LHCN-M2 (cell line): Measurements from ENCODE around the gene TBC1D22A. TPM values are rescaled to one million over a fixed set of nuclear protein-coding genes. Genes with fewer than 3 reads are reported as not detected.
A peak's percentile ranks its signal among the peaks of the same experiment; 100 is the strongest.

Experiments
- DNase-seq: peaks from one replicate; pipeline ENCODE4 v3.0.0-alpha.2; 2012; ENCODE audit warnings: low read depth
- total RNA-seq: library from RNA; depleted of rRNA; stranded (reverse); fragments of >200 nt; gene quantifications from 2 replicates; pipeline ENCODE4 v1.2.3, GENCODE V29; 2014

TBC1D22A gene
- total RNA-seq, 1 experiment from 2014 or later = 13.1 TPM

DNA sequence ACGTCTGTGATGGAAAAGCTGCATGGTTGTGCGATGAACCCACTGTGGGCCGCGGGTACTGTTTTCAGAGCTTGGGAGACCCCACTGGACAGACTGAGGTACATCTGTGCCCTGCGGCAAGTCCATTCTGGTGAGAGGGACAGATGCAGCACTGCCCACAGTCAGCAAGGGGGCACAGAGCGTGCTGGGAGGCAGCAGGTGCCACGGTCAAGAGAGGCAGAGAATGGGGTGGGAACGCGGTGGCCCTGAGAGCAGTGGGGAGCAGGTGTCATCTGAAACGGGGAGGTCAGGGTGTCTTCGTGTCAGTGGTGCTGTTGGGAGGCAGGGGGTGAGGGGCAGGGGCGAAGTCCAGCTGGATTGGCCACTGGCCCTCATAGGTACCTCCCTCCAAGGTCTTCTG, 32.0 kb downstream of the TBC1D22A start:
- no peak for DNase-seq

DNA sequence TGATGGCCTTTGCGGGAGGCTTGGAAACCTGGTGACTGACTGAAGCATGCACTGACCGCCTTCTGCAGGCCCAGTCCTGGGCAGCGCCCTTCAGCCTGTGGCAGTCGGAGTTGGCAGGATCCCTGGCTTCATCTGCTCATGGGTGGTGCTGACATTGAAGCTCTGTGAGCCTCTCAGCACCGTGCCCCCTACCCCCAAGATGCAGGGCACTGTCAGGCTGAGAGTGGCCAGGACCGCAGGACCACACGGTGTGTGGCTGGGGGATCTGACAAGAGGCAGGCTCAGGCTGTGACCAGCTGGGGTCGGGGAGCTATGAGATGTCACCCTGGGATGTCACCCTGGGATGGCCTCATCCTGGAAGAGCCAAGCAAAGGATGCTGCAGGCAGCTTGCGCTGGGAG, 32.7 kb downstream of the TBC1D22A start:
- DNase-seq = no peak

DNA sequence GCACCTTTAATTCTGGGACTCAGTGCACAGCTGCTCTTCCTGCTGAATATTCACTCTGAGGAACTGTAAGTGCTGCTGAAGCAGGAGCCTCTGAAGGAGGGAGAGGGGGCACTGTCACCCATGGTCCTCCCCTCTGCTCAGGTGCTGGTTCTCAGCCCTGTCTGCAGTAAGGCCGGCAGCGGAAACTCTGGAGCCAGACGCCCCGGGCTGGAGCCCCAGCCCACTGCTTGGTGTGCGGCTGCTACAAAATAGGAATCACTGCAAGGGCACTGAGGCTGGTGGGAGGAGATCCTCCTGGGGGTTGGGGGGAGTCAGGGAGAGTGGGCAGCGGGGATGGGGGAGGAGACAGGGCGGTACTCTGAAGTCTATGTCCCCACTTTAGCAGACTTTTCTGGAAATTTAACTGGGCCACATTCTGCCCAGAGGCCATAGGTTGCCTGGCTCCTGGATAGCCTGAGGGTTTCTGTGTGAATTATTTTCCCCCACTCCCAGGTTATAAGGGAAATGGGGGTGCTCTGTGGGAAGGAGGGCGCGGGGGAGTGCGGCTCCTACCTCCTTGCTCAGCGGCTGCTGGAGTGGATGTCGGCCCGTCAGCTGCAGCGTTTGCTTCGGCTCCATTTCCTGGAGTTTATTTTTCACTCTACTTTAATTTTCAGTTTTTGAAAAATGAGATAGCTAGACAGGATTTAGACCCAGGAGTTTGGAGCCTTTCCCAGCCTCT, 33.6 kb downstream of the TBC1D22A start:
- DNase-seq = no peak

DNA sequence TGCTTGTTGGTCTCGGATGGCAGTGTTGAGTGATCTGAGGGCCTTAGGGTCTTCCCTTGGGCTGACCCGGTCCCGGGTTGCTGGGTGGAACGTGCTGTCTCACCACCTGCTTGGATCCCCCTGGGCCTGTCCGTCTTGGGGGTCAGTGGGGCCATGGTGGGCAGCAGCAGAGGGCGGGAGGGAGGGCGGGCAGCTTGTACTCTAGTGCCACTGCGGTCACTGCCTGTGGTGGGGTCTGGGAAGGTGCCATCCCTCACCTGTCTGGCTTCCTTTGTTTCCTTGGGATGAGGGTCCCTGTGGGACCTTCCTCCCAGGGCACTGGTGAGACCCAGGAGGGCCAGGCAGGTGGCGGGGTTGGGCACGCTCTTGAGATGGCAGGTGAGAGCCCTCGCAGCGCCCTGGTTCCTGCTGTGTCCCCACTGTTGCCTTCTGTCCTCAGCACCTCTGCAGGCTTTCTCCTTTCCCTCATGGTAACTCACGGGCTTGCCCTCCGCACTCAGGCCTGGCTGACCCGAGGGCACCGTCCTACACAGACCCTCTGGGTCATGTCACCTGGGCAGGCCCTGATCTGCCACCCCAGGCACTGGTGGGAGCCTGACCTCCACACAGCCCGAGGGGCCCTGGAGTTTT, 34.2 kb downstream of the TBC1D22A start:
- DNase-seq = no peak

DNA sequence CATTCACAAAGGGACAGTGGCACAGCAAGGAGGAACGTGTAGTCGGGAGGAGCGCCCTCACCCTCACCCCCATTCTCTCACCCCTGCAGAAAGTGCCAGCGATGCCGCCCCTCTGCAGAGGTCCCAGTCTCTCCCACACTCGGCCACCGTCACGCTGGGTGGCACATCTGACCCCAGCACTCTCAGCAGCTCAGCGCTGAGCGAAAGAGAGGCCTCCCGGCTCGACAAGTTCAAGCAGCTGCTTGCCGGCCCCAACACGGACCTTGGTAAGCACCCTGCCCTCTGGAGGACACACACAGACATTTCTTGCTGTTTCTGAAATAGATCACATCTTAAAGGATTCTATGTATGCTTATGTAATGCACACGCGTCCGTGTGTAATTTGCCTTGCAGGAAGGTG, 34.9 kb downstream of the TBC1D22A start:
- DNase-seq = peak; percentile 31

DNA sequence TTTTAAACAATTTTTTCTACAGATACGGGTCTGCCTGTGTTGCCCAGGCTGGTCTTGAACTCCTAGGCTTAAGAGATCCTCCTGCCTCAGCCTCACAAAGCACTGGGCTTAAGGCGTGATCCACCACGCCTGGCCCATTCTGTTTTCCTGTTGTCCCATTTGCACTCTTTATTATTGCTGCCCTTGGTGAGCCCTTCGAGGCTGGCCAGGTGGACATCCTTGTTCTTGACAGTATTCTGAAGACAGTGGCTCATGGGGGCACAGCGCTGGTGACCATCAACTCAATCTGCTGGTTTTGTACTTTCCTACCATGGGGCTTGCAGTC, 35.6 kb downstream of the TBC1D22A start:
- no peak for DNase-seq

DNA sequence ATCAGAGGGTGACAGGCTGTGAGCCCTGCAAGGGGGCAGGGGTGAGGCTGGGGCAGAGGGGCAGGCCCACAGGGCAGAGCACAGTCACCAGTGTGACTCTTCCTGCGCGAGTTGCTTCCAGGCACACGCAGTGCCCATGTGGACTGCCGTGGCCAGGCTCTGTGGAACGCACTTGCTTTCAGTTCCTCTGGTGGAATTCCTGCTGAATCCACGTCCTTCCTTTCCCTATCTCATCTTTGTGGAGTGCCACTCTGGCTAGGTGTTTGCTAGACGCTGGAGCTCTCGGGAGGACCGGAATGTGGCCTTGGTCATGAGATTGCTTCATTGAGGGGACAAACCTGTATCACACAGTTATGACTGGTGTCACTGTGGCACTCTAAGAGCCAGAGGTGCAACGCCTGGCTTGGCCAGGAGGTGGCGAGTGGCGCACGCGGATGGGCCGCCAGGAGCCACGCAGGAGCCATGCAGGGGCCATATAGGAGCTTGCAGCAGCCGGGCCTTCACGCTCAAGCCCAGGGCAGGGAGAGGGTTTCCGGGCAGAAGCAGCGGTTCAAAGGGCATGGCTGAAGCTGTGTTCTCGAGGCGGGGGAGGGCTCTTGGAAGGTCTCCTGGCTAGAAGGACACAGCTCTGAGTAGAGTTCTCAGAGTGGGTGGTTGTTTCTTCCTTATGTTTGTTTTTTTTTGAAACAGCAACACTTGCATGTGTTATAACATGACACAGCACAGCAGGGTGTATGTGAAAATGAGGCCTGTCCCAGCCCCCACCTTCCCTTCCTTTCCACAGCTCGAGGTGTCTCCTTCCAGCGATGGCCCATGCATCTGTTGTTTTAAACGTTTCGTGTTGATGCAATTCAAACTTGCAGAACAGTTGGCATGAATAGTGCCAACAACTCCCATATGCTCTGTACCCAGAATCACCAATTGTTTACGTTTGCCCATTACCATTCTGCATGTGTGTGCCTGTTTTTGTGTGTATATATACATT, 36.2 kb downstream of the TBC1D22A start:
- peak; percentile 51 for DNase-seq

DNA sequence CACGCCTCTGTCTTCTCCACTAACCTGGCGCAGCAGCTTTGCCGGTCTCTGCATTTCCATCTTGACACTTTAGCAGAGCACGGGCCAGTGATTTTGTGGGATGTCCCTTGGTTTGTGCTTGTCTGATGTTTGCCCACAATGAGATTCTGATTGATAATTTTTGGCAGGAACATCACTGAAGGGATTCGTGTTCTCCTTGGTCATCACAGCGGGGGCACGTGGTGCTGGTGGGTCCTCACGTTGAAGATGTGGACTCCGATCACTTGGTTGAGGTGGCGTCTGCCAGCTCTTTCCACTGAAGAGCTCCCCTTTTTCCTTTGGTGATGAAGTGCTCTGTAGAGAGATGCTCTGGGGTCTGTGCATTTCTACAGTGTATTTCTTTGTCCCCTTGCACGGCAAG, 37.2 kb downstream of the TBC1D22A start:
- no peak for DNase-seq

DNA sequence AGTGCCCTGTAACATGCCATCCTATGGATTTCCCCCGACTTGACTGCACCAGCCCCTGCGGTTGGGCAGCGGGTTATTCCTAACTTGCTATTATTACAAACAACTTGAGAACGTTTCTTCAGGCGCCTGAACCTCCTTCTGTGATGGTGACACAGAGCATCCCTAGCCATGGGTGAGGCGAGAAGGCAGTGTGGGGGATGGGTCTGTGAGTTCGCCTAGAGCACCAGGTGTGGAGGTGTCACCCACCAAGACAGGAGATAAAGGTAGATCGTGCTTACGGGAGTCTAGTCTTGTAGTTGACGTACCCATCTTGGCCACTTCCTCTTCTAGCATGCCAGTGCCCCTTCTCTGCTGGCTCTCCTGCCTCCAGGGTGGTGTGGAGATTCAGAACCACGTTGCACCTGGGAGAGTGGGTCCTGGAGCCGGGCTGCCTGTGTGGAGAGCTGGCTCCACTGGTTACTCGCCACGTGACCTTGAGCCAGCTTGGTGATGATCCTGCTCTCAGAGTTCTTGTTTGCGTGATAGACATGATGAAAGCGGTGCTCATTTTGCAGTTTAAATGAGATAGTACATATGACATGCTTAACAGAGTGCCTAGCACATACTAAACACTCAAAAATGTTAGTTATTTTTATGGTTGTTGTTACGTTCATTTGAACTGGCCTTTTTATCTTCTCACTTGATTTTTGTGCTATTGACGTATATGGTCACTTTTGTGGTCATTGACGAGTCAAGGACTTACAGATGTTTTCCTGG, 37.8 kb downstream of the TBC1D22A start:
- no peak for DNase-seq

DNA sequence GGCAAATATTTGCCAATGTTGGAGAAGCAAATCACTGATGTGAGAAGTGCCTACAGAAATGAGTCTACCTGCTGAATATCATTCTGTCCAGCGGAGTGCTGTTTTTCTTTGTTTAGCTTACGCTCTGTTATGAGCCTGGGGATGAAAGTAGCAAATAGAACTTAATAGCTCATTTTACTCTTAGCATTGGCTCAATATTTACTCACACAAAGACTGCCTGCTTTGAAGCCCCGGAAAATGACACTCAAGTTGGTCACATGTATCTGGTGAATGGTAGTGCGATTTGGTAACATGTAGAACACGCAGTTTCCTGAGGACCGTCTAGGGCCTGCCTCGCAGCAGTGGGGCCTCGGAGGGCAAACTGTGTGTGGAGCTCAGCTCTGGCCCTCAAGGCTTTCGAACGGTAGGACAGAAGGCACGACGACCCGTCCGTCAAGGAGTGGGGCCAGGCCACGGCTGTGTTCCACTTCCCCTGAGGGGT, 38.9 kb downstream of the TBC1D22A start:
- no peak for DNase-seq

DNA sequence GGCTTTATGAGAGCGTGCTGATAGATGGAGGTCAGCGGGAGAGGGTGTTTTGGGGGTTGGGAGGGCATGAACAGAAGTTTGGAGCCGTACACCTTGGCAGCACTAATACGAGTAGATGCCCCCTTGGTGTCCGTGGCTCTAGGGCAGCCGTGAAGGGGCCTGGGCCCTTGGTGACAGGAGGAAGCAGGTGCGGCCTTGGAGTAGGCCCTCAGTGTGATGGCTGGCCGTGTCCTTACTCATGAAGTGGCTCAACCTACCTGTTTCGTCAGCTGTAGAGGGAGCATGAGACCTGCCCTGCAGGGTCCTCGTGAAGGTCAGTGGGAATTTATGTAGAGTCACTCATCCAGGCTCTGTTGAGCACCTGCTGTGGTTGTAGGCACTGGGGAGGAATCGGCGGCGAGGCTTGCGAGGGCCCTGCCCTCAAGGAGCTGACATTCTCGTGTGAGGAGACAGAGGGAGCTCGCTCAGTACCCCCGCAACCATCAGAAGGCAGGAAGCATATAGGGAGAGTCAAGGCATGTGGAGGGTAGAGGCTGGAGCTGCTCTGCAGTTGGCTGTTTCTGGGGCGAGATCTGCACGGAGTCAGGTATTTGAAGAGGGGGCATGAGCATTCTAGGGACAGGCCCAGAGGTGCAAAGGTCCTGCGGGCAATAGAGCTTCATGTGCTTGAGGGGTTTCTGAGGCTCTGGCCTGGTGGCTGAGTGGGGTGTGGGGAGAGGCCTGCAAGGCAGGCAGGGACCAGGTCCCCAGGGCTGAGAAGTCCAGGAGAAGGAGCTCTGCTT, 39.6 kb downstream of the TBC1D22A start:
- DNase-seq = no peak

DNA sequence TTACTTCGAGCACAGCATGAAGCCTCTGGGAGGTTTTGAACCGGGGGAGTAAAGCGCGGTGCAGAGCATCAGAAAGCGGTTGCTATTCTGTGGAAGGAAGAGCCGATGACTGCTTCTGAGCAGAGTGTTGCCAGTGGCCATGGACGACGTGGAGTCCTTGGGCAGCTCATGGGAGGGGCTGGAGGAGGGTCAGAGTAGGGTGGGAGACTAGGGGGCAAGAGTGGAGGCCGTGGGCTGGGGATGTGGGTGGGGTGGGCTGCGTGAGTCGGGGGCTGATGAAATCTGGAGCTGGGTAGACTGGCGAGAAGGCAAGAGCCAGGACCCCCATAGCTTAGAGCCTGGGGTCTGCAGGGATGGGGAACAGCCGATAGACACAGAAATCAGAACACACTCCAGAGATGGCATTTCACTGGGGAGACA, 40.2 kb downstream of the TBC1D22A start:
- no peak for DNase-seq

DNA sequence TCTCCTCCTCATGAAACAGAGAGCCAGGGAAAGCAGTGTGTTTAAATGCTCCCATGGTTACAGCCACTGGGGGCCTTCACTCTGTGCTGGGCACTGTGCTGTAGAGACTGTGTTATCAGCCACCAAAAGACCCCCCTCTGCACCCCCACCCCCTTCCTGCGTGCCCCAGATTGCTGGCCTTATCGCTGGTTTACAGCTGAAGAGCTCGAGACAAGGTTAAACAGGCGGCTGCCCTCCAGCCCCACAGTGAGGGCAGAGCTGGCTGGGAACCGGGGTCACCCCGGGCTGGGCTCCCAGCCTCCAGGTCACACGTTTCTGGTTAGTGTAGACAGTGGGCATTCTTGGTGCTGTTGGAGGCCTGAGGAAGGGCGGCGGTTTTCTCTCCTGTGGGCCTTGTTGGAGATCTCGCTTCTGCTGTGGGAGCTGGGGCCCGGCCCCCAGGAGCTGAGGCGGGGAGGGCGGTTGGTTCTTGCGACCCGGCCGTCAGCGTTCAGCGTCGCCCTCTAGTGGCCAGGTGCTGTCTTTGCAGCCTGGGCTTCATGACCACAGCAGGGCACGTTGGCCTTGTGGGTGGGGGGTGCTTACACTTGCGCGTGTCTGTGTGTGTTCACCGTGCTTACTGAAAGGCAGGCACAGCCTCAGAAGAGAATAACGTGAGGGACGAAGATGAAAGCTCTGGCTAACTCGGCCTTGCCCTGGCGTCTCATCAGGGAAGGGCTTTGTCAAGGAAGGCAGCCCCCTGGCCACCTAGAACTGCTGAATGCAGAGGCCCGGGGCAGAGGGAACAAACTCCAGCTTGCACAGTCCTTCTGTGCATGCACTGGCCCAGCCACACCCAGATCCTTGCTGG, 40.8 kb downstream of the TBC1D22A start:
- no peak for DNase-seq

DNA sequence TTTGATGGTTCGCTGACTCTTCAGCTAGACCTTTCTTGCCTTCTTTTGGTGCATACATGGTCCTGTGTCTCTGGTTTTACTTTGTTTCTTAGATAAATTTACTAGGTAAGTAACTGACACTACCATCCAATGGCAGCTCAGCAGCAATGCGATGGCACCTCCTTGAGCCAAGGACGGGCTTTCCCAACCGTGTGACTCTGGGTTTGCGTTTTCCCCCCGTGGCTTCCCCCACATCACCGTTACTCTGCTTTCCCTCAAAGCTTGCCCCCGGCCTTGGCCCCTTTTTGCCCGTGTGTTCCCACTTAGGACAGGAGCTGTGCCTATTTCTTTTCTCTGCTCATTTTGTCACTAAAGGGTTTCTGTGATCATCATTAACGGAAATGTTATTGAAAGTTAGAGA, 41.5 kb downstream of the TBC1D22A start:
- no peak for DNase-seq

DNA sequence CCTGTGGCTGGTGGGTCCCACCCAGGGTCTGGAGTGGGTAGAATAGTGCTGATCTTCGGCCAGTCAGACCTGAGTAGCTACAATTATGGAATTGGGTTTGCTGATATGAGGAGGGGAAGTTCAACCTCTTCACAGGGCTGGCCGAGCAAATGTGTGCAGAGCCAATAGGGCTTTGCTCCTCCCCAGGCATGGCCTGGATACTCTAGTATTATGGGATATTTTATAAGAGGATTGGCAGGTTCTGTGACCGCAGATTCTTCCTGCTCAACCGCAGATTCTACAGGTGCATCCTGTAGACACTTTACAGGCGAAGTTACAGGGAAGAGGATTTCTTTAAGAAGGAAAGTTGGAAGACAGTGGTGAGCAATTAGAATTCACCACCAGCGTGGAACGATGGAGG, 44.3 kb downstream of the TBC1D22A start:
- DNase-seq = no peak

DNA sequence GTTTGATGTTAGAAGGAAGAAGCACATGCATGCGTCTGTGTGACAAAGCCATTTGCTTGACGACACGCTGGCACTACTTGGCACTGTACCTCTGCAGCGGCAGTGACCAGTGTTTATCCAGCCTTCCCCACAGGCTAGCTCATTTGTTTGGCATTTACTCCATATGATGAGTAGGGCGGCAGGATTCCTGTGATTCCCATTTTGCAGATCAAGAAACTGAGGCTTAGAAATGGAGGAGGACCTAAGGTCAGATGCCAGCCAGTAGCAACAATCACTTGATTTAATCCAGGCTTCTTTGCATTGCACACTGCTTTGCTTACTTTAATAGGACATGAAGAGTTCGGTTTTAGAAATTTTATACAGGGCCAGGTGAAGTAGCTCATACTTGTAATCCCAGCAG, 45.0 kb downstream of the TBC1D22A start:
- no peak for DNase-seq

DNA sequence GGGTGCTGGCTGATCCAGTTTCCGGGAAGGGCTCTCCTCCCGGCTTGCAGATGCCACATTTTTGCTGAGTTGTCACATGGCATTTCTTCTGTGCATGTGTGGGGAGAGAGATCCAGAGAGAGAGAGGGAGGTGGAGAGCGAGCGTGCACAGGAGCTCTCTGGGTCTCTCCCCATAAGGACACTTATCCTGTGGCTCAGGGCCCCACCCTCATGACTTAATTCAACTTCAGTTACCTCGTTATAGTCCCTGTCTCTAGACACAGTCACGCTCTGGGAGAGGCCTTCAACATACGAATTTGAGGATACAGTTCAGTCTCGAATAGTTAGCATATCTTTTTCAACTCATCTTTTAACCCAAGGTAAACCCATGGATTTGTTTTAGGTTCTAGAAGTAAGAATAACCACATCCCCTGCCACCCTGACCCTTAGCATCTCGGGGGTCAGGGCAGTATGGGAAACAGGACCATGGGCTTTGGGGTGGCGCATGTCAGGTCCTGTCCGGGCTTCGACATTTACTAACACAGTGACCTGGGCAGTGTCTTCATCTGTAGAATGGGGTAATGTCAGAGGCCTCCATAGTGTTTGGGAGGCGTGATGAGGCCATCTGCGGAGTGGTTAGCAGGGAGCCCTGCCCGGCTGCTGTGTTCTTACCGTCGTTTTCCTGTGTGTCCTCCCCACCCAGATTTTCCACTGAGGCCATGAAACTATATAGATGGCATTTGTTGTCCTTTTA, 46.9 kb downstream of the TBC1D22A start:
- no peak for DNase-seq

DNA sequence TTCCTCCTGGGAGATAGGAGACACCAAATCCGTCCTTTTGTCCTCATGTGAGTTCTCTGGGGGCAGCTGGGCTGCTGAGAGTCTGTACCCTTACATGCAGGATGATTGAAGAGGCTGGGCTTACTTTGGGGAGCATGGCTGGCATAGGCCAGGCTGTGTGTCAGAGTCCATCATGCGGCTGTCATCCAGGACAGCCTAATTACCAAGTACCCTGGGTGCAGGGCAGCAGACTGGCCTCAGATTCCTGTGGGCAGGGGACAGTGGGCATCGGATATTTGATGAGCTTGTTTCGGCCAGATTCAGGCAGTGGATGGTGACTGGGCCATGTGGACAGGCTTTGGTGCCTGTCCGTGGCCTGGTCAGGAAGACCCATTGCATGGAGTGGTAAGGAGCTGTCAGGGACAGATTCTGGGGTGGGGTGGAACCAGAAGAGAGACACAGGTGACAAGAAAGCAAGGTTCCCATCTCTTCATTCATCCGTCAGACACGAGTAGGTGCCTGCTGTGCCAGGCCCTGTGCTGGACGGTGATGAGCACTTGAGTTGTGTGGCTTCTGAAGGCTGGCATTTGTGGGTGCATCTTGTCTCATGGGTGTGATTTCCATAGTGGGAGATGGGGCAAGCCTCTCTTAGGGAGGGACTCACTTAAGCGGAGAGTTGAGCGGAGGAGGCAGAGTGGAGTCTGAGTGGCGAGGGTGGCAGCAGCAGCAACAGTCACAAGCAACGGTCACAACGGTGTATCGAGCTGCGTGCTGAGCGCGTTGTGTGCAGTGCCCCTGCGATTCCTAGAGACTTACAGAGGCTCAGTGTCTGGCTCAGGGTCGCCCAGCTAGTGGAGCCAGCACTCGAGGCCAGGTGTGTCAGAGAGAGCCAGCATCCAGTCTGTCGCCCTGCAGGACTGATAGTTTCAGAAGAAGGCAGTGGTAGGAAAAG, 48.7 kb downstream of the TBC1D22A start:
- no peak for DNase-seq
